ENCODE results near the gene ENOX1.

Gene ENOX1

GRCh38 chr13:43757266-43757665, 29.5 kb downstream of the ENOX1 start:
- H3K9me3 ChIP-seq (ENCODE audit: control insufficient read depth in 1 of 2, low read length in 2 of 2) = no peaks in the 10 kb centered on the region
- no peaks in the 10 kb centered on the region for H3K36me3 ChIP-seq (ENCODE audit: control insufficient read depth in 1 of 2, insufficient read depth in 2 of 2, low read length in 2 of 2)
- H3K27ac ChIP-seq (ENCODE audit: low read depth, low read length) = no peak overlapping the region
- no peak overlapping the region for H3K4me3 ChIP-seq (ENCODE audit: low read depth in 1 of 2, low read length in 2 of 2)
- H3K27me3 ChIP-seq (ENCODE audit: control insufficient read depth in 1 of 2, insufficient read depth in 2 of 2, low read length in 2 of 2) = no peaks in the 10 kb centered on the region
- no peak overlapping the region for H3K9ac ChIP-seq (ENCODE audit: low read depth in 1 of 2, low read length in 2 of 2)
- H3K4me1 ChIP-seq (ENCODE audit: control insufficient read depth in 1 of 2, insufficient read depth in 2 of 2, low read length in 2 of 2) = no peaks in the 10 kb centered on the region

- Histone ChIP-seq H3K9ac (ENCODE audit: low read depth in 1 of 2, low read length in 2 of 2) (no peak overlapping the region), H3K36me3 (ENCODE audit: control insufficient read depth in 1 of 2, insufficient read depth in 2 of 2, low read length in 2 of 2) (no peaks in the 10 kb centered on the region), H3K4me1 (ENCODE audit: control insufficient read depth in 1 of 2, insufficient read depth in 2 of 2, low read length in 2 of 2) (no peaks in the 10 kb centered on the region), H3K9me3 (ENCODE audit: control insufficient read depth in 1 of 2, low read length in 2 of 2) (no peaks in the 10 kb centered on the region), H3K27ac (ENCODE audit: low read depth, low read length) (no peak overlapping the region), H3K4me3 (ENCODE audit: low read depth in 1 of 2, low read length in 2 of 2) (no peak overlapping the region), H3K27me3 (ENCODE audit: control insufficient read depth in 1 of 2, insufficient read depth in 2 of 2, low read length in 2 of 2) (no peaks in the 10 kb centered on the region)
These were observed 30.9 kb downstream of the ENOX1 start for GRCh38 chr13:43755844-43756243.

DNA sequence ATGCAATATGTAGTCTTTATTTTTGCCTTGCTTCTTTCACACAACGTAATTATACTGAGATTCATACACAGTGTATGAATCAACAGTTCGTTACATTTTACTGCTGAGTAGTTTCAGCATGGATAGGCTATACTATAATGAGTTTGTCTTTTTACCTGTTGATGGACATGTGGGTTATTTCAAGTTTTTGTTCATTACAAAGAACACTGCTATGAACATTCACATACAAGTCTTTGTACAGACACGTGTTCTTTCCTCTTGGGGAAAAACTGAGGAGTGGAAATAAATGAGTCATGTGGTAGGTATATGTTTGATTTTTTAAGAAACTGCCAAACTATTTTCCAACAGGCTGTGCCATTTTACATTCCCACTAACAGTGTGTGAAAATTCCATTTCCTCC, 35.1 kb downstream of the ENOX1 start:
- H3K27me3 ChIP-seq (ENCODE audit: control insufficient read depth in 1 of 2, insufficient read depth in 2 of 2, low read length in 2 of 2) = no peaks in the 10 kb centered on the region
- no peaks in the 10 kb centered on the region for H3K9me3 ChIP-seq (ENCODE audit: control insufficient read depth in 1 of 2, low read length in 2 of 2)
- H3K4me1 ChIP-seq (ENCODE audit: control insufficient read depth in 1 of 2, insufficient read depth in 2 of 2, low read length in 2 of 2) = no peaks in the 10 kb centered on the region
- H3K27ac ChIP-seq (ENCODE audit: low read depth, low read length) = no peak overlapping the region
- no peak overlapping the region for H3K9ac ChIP-seq (ENCODE audit: low read depth in 1 of 2, low read length in 2 of 2)
- H3K4me3 ChIP-seq (ENCODE audit: low read depth in 1 of 2, low read length in 2 of 2) = no peak overlapping the region
- no peaks in the 10 kb centered on the region for H3K36me3 ChIP-seq (ENCODE audit: control insufficient read depth in 1 of 2, insufficient read depth in 2 of 2, low read length in 2 of 2)

- Histone ChIP-seq H3K4me1 (ENCODE audit: control insufficient read depth in 1 of 2, insufficient read depth in 2 of 2, low read length in 2 of 2) (no peaks in the 10 kb centered on the region), H3K4me3 (ENCODE audit: low read depth in 1 of 2, low read length in 2 of 2) (no peak overlapping the region), H3K9ac (ENCODE audit: low read depth in 1 of 2, low read length in 2 of 2) (no peak overlapping the region), H3K27ac (ENCODE audit: low read depth, low read length) (no peak overlapping the region), H3K36me3 (ENCODE audit: control insufficient read depth in 1 of 2, insufficient read depth in 2 of 2, low read length in 2 of 2) (no peaks in the 10 kb centered on the region), H3K9me3 (ENCODE audit: control insufficient read depth in 1 of 2, low read length in 2 of 2) (no peaks in the 10 kb centered on the region), H3K27me3 (ENCODE audit: control insufficient read depth in 1 of 2, insufficient read depth in 2 of 2, low read length in 2 of 2) (no peaks in the 10 kb centered on the region)
These were observed 37.3 kb downstream of the ENOX1 start for GRCh38 chr13:43749503-43749902.

DNA sequence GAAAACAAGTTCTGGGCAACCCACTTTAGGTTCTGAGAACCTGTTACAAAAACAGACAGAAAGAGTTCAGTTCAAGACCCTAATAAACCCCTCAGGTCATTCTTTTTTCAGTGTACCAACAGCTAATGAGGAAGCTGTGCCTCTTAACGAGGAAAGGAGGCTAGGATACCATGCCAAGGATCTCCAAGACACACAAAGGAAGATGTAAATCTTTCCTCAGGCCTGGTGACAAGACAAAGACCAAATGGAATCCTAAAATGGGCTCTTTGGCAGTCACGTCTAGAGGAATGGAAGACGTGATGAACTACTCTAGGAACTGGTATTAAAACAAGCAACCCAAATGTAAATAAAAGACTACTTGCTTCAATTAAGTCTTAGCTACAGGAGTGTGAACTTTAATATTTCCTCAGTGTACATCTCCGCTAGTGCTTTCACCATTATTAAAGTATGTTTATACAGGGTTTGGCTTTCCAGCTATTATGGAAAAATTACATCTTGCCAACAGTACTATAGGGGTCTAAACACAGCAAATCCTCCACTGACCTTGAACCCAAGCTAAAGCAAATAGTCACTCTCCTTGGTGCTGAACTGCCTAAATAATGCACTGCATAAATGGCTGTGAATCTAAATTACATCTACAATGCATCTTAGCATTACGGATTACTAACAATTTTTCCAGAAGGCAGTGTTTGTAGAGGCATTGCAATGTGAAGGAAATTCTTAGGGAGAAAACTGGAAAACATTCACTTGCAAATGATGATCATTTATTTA, 42.3 kb downstream of the ENOX1 start:
- H3K27ac ChIP-seq (ENCODE audit: low read depth, low read length) = no peak overlapping the region
- H3K4me3 ChIP-seq (ENCODE audit: low read depth in 1 of 2, low read length in 2 of 2) = no peak overlapping the region
- no peaks in the 10 kb centered on the region for H3K27me3 ChIP-seq (ENCODE audit: control insufficient read depth in 1 of 2, insufficient read depth in 2 of 2, low read length in 2 of 2)
- no peaks in the 10 kb centered on the region for H3K9me3 ChIP-seq (ENCODE audit: control insufficient read depth in 1 of 2, low read length in 2 of 2)
- no peaks in the 10 kb centered on the region for H3K4me1 ChIP-seq (ENCODE audit: control insufficient read depth in 1 of 2, insufficient read depth in 2 of 2, low read length in 2 of 2)
- no peaks in the 10 kb centered on the region for H3K36me3 ChIP-seq (ENCODE audit: control insufficient read depth in 1 of 2, insufficient read depth in 2 of 2, low read length in 2 of 2)
- H3K9ac ChIP-seq (ENCODE audit: low read depth in 1 of 2, low read length in 2 of 2) = no peak overlapping the region

DNA sequence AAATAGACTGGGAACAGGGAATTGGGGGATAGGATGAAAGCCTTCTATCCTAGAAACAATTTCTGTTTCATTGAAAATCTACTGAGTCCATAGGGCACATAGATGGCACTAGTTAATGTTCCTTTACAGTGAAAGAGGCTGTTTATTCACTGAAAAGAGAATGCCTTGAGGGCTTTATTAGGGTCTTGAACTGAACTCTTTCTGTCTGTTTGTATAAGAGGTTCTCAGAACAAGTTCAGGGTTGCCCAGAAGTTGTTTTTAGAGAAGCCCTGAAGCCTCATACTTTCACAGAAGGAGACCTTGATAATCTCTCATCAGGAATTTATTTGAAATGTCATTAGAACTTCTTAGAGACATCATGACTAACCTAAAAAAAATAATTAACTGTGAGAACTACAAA, 43.9 kb downstream of the ENOX1 start:
- H3K27ac ChIP-seq (ENCODE audit: low read depth, low read length) = no peak overlapping the region
- H3K4me3 ChIP-seq (ENCODE audit: low read depth in 1 of 2, low read length in 2 of 2) = no peak overlapping the region
- H3K9ac ChIP-seq (ENCODE audit: low read depth in 1 of 2, low read length in 2 of 2) = no peak overlapping the region
- no peaks in the 10 kb centered on the region for H3K4me1 ChIP-seq (ENCODE audit: control insufficient read depth in 1 of 2, insufficient read depth in 2 of 2, low read length in 2 of 2)
- H3K27me3 ChIP-seq (ENCODE audit: control insufficient read depth in 1 of 2, insufficient read depth in 2 of 2, low read length in 2 of 2) = no peaks in the 10 kb centered on the region
- no peaks in the 10 kb centered on the region for H3K9me3 ChIP-seq (ENCODE audit: control insufficient read depth in 1 of 2, low read length in 2 of 2)
- no peaks in the 10 kb centered on the region for H3K36me3 ChIP-seq (ENCODE audit: control insufficient read depth in 1 of 2, insufficient read depth in 2 of 2, low read length in 2 of 2)

GRCh38 chr13:43737392-43737923, 49.3 kb downstream of the ENOX1 start:
- Histone ChIP-seq H3K4me1 (ENCODE audit: control insufficient read depth in 1 of 2, insufficient read depth in 2 of 2, low read length in 2 of 2) (no peaks in the 10 kb centered on the region), H3K27me3 (ENCODE audit: control insufficient read depth in 1 of 2, insufficient read depth in 2 of 2, low read length in 2 of 2) (no peaks in the 10 kb centered on the region), H3K9ac (ENCODE audit: low read depth in 1 of 2, low read length in 2 of 2) (no peak overlapping the region), H3K36me3 (ENCODE audit: control insufficient read depth in 1 of 2, insufficient read depth in 2 of 2, low read length in 2 of 2) (no peaks in the 10 kb centered on the region), H3K9me3 (ENCODE audit: control insufficient read depth in 1 of 2, low read length in 2 of 2) (no peaks in the 10 kb centered on the region), H3K4me3 (ENCODE audit: low read depth in 1 of 2, low read length in 2 of 2) (no peak overlapping the region), H3K27ac (ENCODE audit: low read depth, low read length) (no peak overlapping the region)

- Histone ChIP-seq H3K4me1 (ENCODE audit: control insufficient read depth in 1 of 2, insufficient read depth in 2 of 2, low read length in 2 of 2) (no peaks in the 10 kb centered on the region), H3K9ac (ENCODE audit: low read depth in 1 of 2, low read length in 2 of 2) (no peak overlapping the region), H3K4me3 (ENCODE audit: low read depth in 1 of 2, low read length in 2 of 2) (no peak overlapping the region), H3K27me3 (ENCODE audit: control insufficient read depth in 1 of 2, insufficient read depth in 2 of 2, low read length in 2 of 2) (no peaks in the 10 kb centered on the region), H3K36me3 (ENCODE audit: control insufficient read depth in 1 of 2, insufficient read depth in 2 of 2, low read length in 2 of 2) (no peaks in the 10 kb centered on the region), H3K27ac (ENCODE audit: low read depth, low read length) (no peak overlapping the region), H3K9me3 (ENCODE audit: control insufficient read depth in 1 of 2, low read length in 2 of 2) (no peaks in the 10 kb centered on the region)
These were observed 54.0 kb downstream of the ENOX1 start for GRCh38 chr13:43732726-43733125.

DNA sequence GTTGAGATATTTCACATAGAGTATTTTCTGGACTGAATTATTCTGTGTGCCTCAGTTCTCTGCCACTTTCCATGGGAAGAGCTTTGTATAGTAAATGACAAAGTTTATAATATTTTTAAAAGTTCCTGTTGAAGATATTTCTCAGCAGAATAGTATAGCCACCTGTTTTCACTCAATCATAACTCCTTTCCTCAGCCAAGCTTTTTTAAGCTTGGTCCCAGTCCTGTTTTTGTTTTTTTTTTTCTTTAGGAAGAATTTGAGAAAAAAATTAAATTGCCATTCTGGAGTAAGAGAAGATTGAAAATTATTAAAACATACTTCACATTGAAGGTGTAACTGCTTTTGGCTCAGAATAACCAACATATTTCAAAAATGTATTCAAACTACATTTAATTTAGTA, 55.5 kb downstream of the ENOX1 start:
- H3K27me3 ChIP-seq (ENCODE audit: control insufficient read depth in 1 of 2, insufficient read depth in 2 of 2, low read length in 2 of 2) = no peaks in the 10 kb centered on the region
- no peaks in the 10 kb centered on the region for H3K36me3 ChIP-seq (ENCODE audit: control insufficient read depth in 1 of 2, insufficient read depth in 2 of 2, low read length in 2 of 2)
- H3K9ac ChIP-seq (ENCODE audit: low read depth in 1 of 2, low read length in 2 of 2) = no peak overlapping the region
- no peaks in the 10 kb centered on the region for H3K4me1 ChIP-seq (ENCODE audit: control insufficient read depth in 1 of 2, insufficient read depth in 2 of 2, low read length in 2 of 2)
- H3K4me3 ChIP-seq (ENCODE audit: low read depth in 1 of 2, low read length in 2 of 2) = no peak overlapping the region
- H3K9me3 ChIP-seq (ENCODE audit: control insufficient read depth in 1 of 2, low read length in 2 of 2) = no peaks in the 10 kb centered on the region
- no peak overlapping the region for H3K27ac ChIP-seq (ENCODE audit: low read depth, low read length)

DNA sequence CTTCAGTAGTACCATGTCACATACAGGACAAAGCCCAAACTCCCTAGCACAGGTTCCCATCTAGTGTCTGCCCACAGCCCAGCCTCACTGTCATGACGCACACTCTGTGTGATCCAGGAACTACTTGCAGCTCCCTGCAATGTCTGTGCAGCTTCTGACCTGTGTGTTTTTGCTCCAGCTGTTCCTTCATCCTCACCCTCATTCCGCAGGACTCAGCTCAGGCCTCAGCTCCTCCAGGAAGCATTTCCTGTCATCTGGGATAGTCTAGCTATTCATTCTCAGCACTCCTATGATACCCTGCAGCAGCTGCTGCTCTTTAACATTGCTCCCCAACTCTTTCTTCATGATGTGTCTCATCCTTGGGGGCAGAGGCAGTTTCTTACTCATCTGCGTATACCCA, 56.1 kb downstream of the ENOX1 start:
- no peaks in the 10 kb centered on the region for H3K36me3 ChIP-seq (ENCODE audit: control insufficient read depth in 1 of 2, insufficient read depth in 2 of 2, low read length in 2 of 2)
- no peaks in the 10 kb centered on the region for H3K4me1 ChIP-seq (ENCODE audit: control insufficient read depth in 1 of 2, insufficient read depth in 2 of 2, low read length in 2 of 2)
- no peaks in the 10 kb centered on the region for H3K27me3 ChIP-seq (ENCODE audit: control insufficient read depth in 1 of 2, insufficient read depth in 2 of 2, low read length in 2 of 2)
- H3K4me3 ChIP-seq (ENCODE audit: low read depth in 1 of 2, low read length in 2 of 2) = no peak overlapping the region
- no peak overlapping the region for H3K9ac ChIP-seq (ENCODE audit: low read depth in 1 of 2, low read length in 2 of 2)
- H3K9me3 ChIP-seq (ENCODE audit: control insufficient read depth in 1 of 2, low read length in 2 of 2) = no peaks in the 10 kb centered on the region
- no peak overlapping the region for H3K27ac ChIP-seq (ENCODE audit: low read depth, low read length)

Measured in duodenal mucosa (tissue), 2 donors.